ENCODE results near the gene KLHL1.

DNA sequence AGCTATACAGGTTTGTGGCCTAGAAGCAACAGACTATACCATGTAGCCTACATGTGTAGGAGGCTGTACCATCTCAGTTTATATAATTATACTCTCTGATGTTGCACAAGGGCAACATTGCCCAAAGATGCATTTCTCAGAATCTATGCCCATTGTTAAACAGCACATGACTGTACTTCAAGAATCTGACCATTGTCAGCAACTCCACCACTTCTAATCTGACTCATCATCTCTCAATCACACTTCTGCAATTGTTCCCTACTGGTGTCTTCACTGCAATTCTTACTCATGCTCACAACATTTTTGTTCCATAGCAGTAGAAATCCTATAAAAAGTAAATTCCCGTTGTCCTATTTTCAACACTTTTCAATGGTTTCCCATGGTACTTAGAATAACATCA, 64.6 kb downstream of the KLHL1 start:
- TF ChIP-seq TAF1 (IDR thresholded peaks at IDR 0.05; ENCODE audit: low read depth) (no peak), YY1 (IDR thresholded peaks at IDR 0.05; ENCODE audit: low read depth) (no peak), TEAD4 (IDR thresholded peaks at IDR 0.05) (no peak), EP300 (IDR thresholded peaks at IDR 0.05; ENCODE audit: borderline replicate concordance) (no peak), CEBPB (IDR thresholded peaks at IDR 0.05) (no peak), EGR1 (IDR thresholded peaks at IDR 0.05) (no peak), TCF12 (IDR thresholded peaks at IDR 0.05; ENCODE audit: low read depth) (no peak), ZBTB7A (IDR thresholded peaks at IDR 0.05; ENCODE audit: low read depth) (no peak), RAD21 (IDR thresholded peaks at IDR 0.05; ENCODE audit: low read depth) (no peak), CREB1 (IDR thresholded peaks at IDR 0.05; ENCODE audit: low read depth) (no peak), FOXM1 (IDR thresholded peaks at IDR 0.05; ENCODE audit: borderline replicate concordance, low read depth) (no peak)
- TF ChIP-seq, protein P1, sequence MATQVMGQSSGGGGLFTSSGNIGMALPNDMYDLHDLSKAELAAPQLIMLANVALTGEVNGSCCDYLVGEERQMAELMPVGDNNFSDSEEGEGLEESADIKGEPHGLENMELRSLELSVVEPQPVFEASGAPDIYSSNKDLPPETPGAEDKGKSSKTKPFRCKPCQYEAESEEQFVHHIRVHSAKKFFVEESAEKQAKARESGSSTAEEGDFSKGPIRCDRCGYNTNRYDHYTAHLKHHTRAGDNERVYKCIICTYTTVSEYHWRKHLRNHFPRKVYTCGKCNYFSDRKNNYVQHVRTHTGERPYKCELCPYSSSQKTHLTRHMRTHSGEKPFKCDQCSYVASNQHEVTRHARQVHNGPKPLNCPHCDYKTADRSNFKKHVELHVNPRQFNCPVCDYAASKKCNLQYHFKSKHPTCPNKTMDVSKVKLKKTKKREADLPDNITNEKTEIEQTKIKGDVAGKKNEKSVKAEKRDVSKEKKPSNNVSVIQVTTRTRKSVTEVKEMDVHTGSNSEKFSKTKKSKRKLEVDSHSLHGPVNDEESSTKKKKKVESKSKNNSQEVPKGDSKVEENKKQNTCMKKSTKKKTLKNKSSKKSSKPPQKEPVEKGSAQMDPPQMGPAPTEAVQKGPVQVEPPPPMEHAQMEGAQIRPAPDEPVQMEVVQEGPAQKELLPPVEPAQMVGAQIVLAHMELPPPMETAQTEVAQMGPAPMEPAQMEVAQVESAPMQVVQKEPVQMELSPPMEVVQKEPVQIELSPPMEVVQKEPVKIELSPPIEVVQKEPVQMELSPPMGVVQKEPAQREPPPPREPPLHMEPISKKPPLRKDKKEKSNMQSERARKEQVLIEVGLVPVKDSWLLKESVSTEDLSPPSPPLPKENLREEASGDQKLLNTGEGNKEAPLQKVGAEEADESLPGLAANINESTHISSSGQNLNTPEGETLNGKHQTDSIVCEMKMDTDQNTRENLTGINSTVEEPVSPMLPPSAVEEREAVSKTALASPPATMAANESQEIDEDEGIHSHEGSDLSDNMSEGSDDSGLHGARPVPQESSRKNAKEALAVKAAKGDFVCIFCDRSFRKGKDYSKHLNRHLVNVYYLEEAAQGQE (IDR thresholded peaks at IDR 0.05; ENCODE audit: low read depth), result no peak
- TF ChIP-seq, protein P2, sequence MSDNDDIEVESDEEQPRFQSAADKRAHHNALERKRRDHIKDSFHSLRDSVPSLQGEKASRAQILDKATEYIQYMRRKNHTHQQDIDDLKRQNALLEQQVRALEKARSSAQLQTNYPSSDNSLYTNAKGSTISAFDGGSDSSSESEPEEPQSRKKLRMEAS (IDR thresholded peaks at IDR 0.05), result no peak
- TF ChIP-seq, protein P3, sequence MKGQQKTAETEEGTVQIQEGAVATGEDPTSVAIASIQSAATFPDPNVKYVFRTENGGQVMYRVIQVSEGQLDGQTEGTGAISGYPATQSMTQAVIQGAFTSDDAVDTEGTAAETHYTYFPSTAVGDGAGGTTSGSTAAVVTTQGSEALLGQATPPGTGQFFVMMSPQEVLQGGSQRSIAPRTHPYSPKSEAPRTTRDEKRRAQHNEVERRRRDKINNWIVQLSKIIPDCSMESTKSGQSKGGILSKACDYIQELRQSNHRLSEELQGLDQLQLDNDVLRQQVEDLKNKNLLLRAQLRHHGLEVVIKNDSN (IDR thresholded peaks at IDR 0.05), result no peak

All from Ishikawa (cell line).